Inflammatory macrophage treated with lipopolysaccharide for 1 hour (primary cell): ENCODE data around the gene TRABD2B.

ENCODE experiments used
- DNase-seq, 2 donors: peaks; one replicate each; pipeline ENCODE4 v3.0.0-alpha.2; 2020 to 2022

TRABD2B gene

GRCh38 chr1:47871799-47872353 lies 125.3 kb downstream of the TRABD2B start:
- DNase-seq: no peak

GRCh38 chr1:47870946-47871676 lies 126.1 kb downstream of the TRABD2B start:
- no peak for DNase-seq

DNA sequence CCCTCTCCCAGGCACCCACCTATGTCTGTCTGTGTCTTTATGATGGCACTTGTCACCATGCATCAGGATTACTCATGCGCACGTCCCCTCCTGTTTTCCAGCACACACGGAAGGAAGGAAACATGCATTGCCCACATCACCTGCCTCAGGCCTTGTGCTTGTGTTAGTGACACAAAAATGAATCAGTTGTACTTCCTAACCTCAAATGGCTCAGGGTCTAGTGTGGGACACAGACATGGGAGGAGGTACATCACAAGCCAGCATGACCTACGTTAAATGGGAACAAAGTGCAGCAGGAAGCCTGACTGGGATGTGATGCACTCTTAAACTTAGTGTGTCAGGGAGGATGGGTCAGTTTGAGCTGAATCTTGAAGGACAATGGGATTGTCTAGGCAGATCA lies 126.7 kb downstream of the TRABD2B start:
- no peak for DNase-seq

DNA sequence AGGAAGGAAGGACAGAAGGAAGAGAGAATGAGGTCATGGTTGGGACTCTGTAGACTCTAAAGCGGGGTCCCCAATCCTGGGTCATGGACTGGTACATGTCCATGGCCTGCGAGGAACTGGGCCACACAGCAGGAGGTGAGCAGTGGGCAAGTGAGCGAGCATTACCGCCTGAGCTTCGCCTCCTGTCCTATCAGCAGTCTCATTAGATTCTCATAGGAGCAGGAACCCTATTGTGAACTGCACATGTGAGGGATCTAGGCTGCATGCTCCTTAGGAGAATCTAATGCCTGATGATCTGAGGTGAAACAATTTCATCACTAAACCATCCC lies 128.9 kb downstream of the TRABD2B start:
- DNase-seq: no peak

GRCh38 chr1:47867438-47868347 lies 129.5 kb downstream of the TRABD2B start:
- no peak for DNase-seq

DNA sequence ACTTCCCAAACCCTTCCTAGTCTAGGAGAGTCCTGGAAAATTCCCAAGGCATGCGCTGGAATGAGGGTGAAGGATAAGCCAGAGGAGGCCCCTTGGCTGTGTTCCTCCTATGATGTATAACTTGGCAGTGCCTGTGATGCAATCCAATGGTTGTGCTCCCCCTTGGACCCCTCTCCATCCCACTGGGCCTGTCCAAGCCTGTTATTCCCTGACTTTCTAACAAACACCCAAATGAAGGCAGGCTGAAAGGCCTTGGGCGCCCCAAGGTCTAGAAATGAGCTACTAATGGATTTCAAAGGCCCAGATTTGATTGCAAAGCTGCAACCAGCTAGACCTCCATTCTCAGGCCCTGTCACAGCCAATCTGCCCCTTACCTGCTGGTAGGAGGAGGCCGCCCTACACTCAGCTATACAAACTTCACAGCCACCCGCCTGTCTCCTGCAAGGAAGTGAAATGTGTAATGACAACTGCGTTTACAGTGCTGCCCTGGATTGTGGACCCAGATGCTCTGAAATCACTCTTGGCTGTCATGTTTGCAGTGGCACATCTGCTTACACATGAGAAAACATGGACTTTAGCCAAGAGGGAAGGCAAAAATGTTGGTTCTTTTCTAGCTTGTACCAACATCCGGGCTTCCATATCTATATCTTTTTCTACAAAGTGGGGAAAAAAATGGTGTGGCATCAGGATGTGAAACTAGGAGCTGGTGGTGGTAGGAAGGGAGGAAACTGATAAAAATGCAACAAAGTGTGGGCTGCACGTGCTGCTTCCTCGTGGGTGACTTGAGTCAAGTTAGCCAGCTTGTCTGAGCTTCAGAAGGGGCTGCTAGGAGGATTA lies 130.4 kb downstream of the TRABD2B start:
- DNase-seq: no peak

DNA sequence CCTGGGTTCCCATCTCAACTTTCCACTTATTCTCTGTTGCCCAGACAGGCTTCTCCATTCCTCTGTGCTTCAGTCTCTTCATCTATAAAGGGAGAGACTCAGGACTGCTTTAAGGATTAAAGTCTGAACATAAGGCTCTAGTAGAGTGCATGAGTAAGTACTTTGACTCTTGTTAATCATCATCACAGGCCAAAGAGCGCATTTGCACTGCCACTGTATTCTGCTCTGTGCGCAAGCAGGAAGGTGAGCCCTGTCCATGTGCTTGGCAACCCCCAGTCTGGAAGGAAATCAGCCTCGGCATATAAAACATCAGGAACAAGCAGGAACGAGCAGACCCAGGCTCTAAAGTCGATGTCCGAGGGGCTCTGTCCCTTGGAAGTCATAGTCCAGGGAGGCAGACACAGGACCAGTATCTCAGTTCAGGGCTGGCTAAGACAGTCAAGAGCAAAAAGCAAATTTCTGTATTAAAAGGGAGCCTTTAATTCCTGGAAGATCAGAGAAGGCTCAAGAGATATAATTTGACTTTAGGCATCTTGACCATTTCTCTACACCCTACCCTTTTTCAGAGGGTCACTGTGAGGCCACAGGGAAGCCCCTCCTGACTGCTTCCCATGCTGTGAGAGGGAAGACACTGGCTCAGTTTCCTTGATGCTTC lies 131.2 kb downstream of the TRABD2B start:
- DNase-seq: no peak

DNA sequence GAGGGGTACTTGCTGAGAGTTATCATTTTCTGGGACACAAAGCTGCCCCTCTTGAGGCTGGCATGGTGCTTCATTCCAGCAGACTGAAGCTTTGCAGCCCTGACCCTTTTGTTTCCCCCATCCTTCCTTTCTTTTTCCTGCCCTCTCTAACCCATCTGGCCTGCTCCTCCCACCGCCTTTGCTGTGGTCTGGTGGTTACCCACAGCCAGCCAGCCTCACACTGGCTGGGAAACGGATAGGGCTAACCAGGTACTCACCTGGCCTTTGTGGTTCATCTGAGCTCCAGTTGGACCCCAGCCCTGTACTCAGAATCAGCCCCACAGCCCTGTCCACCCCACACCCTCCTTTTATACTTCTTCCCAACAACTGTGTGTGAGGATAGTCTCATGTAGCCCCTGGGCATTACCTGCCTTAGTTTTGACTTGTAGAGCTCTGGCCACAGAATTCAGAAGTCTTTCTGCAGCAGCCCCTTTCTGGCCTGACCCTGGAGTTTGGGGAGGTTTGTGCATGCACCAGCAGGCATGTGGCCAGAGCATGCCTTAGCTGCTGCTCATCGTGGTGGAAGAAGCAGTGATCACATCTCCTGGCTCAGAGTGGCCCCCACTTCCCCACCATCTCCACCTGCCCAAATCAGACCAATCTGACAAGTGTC lies 138.0 kb downstream of the TRABD2B start:
- no peak for DNase-seq

DNA sequence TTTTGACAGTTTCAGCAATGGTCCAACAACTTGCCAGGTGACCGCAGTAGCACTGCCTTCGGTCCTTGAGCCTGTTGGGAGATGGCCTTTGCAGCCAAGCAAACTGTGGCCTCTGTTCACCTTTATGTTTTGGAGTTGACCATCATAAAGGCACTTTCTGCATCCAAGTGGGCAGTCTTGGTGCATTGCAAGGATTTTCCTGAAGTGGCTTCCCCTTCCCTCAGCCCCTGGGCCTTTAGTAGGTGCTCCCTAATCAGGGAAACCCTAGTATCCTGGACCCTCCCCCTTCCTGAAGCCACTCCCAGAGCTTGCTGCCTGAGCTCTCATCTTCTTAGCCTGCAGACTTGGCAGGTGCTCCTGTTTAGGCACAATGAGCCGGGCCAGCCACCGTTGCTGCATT lies 140.2 kb downstream of the TRABD2B start:
- DNase-seq: no peak

DNA sequence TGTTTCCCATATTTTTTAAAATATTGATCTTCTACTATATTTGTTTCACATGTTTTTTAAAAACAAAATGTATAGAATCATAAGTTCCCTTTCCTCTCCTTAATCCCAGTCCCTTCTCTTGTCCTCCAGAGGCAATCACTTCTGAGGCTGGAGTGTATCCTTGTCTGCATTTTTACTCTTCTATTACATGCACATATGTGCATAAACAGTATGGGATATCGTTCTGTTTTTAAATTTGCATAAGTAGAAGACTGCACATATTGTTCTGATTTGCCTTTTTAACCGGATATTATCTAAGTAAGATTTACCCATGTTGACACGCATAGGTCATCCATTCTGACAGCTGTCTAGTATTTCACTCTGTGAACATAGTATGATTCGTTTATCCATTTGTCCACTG lies 142.0 kb downstream of the TRABD2B start:
- DNase-seq: no peak

- no peak for DNase-seq
Measured at GRCh38 chr1:47854552-47855144, 142.5 kb downstream of the TRABD2B start.

DNA sequence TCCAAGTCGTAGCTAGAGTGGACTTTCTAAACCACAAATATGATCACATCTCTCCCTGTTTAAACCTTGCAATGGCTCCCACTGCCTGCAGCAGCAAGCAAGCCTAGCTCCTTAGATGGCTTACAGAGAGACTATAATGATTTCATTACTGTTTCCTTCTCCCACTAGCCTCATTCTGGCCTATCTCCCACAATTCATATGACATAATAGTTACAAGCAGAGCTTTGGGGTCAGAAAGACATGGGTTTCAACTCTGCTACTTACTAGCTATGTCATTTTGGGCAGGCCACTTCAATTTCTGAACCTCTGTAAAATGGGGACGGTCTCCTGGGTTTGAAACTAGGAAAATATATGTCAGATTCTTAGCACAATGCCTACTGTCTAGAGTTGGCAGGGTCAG lies 143.3 kb downstream of the TRABD2B start:
- DNase-seq: no peak

DNA sequence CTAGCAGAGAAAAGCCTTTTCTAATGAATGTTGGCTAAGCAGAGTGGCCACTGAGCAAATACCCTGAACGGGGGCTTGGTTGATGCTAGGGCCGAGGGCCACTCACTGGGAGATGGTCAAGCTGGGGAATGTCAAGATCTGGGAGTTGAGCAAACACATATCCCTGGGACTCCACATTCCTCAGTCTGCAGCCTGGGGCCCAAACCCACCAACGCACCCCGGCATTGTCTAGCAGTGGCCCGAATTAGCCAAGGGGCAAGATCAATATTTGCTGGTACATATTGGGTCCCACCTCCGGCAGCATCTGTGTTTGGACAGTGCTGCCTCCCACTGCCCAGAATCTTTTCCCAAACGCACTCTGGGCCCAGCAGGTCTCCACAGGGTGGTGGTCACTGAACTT lies 144.1 kb downstream of the TRABD2B start:
- DNase-seq: no peak

- DNase-seq: no peak
Measured at GRCh38 chr1:47852006-47852718, 145.0 kb downstream of the TRABD2B start.

- no peak for DNase-seq
Measured at GRCh38 chr1:47850451-47850850, 146.7 kb downstream of the TRABD2B start.

DNA sequence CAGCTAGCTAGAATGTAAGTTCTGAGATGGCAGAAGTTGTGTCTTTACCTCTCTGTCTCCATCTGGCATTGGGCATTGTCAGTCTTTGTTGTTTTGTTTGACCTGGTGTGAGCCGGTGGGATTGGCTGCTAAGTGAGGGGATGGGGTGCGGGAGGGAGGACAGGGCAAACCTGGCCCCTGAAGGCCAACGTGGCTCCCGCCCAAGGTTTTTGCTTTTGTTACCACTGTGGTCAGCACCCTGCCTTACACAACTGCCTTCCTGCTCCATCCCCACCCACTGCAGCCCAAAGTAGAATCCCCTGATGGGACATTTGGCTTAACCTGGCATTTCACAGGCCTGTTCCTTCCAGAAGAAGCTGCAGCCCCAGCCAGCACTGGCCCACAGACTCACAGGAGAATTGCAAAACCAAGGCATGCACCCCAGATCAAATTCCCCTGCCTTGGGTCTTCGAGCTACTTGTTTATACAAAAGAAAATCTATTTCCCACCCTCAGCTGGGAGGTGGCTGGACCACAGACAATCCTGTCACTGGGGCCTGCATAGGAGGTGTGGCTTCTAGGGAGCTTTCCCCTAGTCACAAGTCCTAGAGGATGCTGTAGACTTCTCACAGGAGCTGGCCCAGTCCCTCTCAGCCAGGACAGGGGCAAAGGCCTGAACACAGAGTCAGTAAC lies 147.5 kb downstream of the TRABD2B start:
- no peak for DNase-seq

- DNase-seq: no peak
Measured at GRCh38 chr1:47849005-47849521, 148.1 kb downstream of the TRABD2B start.

- no peak for DNase-seq
Measured at GRCh38 chr1:47847763-47848162, 149.4 kb downstream of the TRABD2B start.

DNA sequence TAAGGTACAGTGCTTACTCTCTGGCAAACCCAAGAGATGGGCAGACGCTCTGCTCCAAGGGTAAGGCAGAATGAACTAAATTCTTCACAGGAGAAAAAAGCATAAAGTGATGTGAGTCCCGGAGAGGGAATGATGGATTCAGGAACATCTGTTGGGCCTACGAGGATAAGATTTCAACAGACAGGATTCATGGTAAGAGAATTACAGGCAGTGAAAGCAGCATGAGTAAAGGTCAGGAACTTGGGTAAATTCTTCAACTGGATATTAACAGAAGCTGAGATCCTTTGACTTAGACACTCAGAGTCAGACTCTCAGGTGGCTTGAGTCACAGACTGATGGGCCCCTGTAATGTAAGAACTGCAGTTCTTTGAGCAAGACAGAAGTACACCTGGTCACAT lies 152.6 kb downstream of the TRABD2B start:
- DNase-seq: no peak
